GM12891 (cell line): Measurements from ENCODE around the gene DIS3L2.

ENCODE experiments used
- DNase-seq: peaks from one replicate; pipeline ENCODE4 v3.0.0; 2011; ENCODE audit warnings: low spot score; ENCODE audit not compliant: insufficient read length
- FAIRE-seq: peaks from 2 replicates; lab custom pipeline; 2011; peaks lifted over from hg19 to GRCh38; lab: Jason Lieb, UNC
- PAX5 ChIP-seq: IDR thresholded peaks from 2 replicates; pipeline ENCODE4 v1.6.1; 2011; ENCODE audit warnings: low read length, moderate library complexity, mild to moderate bottlenecking; ENCODE audit not compliant: insufficient read depth, severe bottlenecking
- POLR2A ChIP-seq: IDR thresholded peaks from 2 replicates; pipeline ENCODE4 v1.6.1; 2011; ENCODE audit warnings: low read depth, low read length, control low read depth
- POLR2AphosphoS5 ChIP-seq: IDR thresholded peaks from 2 replicates; pipeline ENCODE4 v1.6.1; 2011; ENCODE audit warnings: low read depth, low read length, control low read depth
- POU2F2 ChIP-seq: IDR thresholded peaks from 2 replicates; pipeline ENCODE4 v1.6.1; 2011; ENCODE audit warnings: low read depth, mild to moderate bottlenecking, control low read depth, low read length, moderate library complexity
- SPI1 ChIP-seq: IDR thresholded peaks from 2 replicates; pipeline ENCODE4 v1.6.1; 2011; ENCODE audit warnings: low read depth, low read length, control low read depth
- TAF1 ChIP-seq: IDR thresholded peaks from 2 replicates; pipeline ENCODE4 v1.6.1; 2011; ENCODE audit warnings: low read depth, low read length, control low read depth

DIS3L2 gene

GRCh38 chr2:232263295-232263694 is 301.8 kb downstream of the DIS3L2 start:
- no peak for FAIRE-seq
- no peak for DNase-seq
- no peak for TF ChIP-seq POU2F2
- TF ChIP-seq TAF1 = no peak
- no peak for TF ChIP-seq PAX5
- no peak for TF ChIP-seq SPI1
- TF ChIP-seq POLR2A = no peak
- no peak for TF ChIP-seq POLR2AphosphoS5

GRCh38 chr2:232264081-232264480 is 302.6 kb downstream of the DIS3L2 start:
- TF ChIP-seq POLR2AphosphoS5 (no peak), PAX5 (no peak), POU2F2 (no peak), POLR2A (no peak), SPI1 (no peak), TAF1 (no peak)
- no peak for FAIRE-seq

GRCh38 chr2:232265329-232265728 is 303.8 kb downstream of the DIS3L2 start:
- no peak for FAIRE-seq
- no peak for DNase-seq
- TF ChIP-seq POLR2AphosphoS5 (no peak), SPI1 (no peak), POU2F2 (no peak), PAX5 (no peak), TAF1 (no peak), POLR2A (no peak)

More at GRCh38 chr2:232264081-232264480, 302.6 kb downstream of the DIS3L2 start:
- no peak for DNase-seq

GRCh38 chr2:232268636-232269165 is 307.2 kb downstream of the DIS3L2 start:
- TF ChIP-seq PAX5 (no peak), SPI1 (peak; percentile 39; the same call in 1 of the 2 replicates)

GRCh38 chr2:232269867-232270266 is 308.4 kb downstream of the DIS3L2 start:
- DNase-seq = no peak
- no peak for TF ChIP-seq SPI1
- TF ChIP-seq PAX5 = no peak
- no peak for TF ChIP-seq POLR2A
- TF ChIP-seq POU2F2 = no peak
- no peak for TF ChIP-seq TAF1
- TF ChIP-seq POLR2AphosphoS5 = no peak
- FAIRE-seq = no peak

More at GRCh38 chr2:232268636-232269165, 307.2 kb downstream of the DIS3L2 start:
- FAIRE-seq (no peak), DNase-seq (no peak)

GRCh38 chr2:232273903-232274643 is 312.6 kb downstream of the DIS3L2 start:
- no peak for TF ChIP-seq POLR2A
- no peak for TF ChIP-seq POU2F2
- TF ChIP-seq SPI1 = no peak
- no peak for TF ChIP-seq PAX5
- TF ChIP-seq POLR2AphosphoS5 = no peak
- TF ChIP-seq TAF1 = no peak
- FAIRE-seq (no peak), DNase-seq (no peak)

GRCh38 chr2:232275670-232276069 is 314.2 kb downstream of the DIS3L2 start:
- no peak for FAIRE-seq
- no peak for TF ChIP-seq PAX5
- no peak for TF ChIP-seq SPI1
- TF ChIP-seq TAF1 = no peak
- TF ChIP-seq POU2F2 = no peak
- TF ChIP-seq POLR2AphosphoS5 = no peak
- no peak for TF ChIP-seq POLR2A

GRCh38 chr2:232276084-232276732 is 314.7 kb downstream of the DIS3L2 start:
- no peak for TF ChIP-seq POLR2AphosphoS5
- TF ChIP-seq POU2F2 = no peak
- TF ChIP-seq SPI1 = no peak
- no peak for TF ChIP-seq PAX5
- TF ChIP-seq POLR2A = no peak
- no peak for TF ChIP-seq TAF1
- DNase-seq (no peak), FAIRE-seq (no peak)

More at GRCh38 chr2:232275670-232276069, 314.2 kb downstream of the DIS3L2 start:
- no peak for DNase-seq

- DNase-seq (no peak), FAIRE-seq (no peak)
- no peak for TF ChIP-seq POU2F2
- TF ChIP-seq SPI1 = no peak
- no peak for TF ChIP-seq PAX5
Measured at GRCh38 chr2:232276733-232277313, 315.3 kb downstream of the DIS3L2 start.

- TF ChIP-seq PAX5 (no peak), POLR2AphosphoS5 (no peak), TAF1 (no peak), POU2F2 (no peak), SPI1 (no peak), POLR2A (no peak)
- no peak for FAIRE-seq
- DNase-seq = no peak
Measured at GRCh38 chr2:232278534-232278933, 317.0 kb downstream of the DIS3L2 start.

GRCh38 chr2:232280341-232280740 is 318.8 kb downstream of the DIS3L2 start:
- DNase-seq (no peak), FAIRE-seq (no peak)
- TF ChIP-seq SPI1 (no peak), POU2F2 (no peak), PAX5 (no peak), POLR2A (no peak)
